ENCODE data around the gene PTPRF.

PTPRF gene

DNA sequence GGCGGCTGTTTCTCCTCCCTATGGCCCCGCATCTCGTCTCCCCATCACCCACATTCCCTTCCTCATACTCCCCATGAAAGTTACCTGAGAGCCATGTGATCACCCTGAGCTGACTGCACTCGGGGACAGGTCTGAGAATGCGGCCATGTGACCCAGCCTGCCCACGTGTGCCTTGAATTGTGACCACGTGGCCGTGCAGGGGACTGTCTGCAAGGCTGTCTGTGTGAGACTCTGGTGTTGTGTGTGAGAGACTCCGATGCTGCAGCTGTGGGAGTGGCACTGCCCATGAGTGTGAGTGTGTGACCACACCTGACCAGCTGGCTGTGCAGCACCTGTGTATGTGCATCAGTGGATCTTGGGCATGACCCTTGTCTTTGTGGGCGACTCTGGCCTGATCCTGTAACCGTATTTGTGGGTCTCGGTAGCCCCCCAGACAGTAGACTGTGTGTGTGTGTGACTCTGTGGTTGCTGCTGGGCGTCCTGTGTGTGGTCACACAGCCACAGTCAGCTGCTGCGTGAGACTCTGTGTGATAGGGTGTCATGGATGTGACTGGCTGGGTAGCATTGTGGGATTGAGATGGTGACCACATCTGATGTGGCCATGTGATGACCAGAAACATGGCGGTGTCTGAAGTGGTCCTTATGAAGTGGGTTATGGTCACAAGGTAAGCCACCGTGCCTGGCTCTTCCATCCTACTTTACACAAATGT is 62.4 kb downstream of the PTPRF start:
- Histone ChIP-seq H3K4me3 (ENCODE audit: low read depth, low read length) (no peak overlapping the region), H3K36me3 (replicated peaks) (peaks cover 34% of the 10 kb centered on the region), H3K27ac (no peak overlapping the region), H3K27me3 (replicated peaks) (no peaks in the 10 kb centered on the region)
- no peak for DNase-seq
- in situ Hi-C loops (cut with HindIII; ENCODE audit: low pct_ligation_motif_present, low sequenced_read_pairs): no loop called here
- TF ChIP-seq CTCF (IDR thresholded peaks at IDR 0.05; ENCODE audit: low read depth, low read length, missing control alignments): no peak

DNA sequence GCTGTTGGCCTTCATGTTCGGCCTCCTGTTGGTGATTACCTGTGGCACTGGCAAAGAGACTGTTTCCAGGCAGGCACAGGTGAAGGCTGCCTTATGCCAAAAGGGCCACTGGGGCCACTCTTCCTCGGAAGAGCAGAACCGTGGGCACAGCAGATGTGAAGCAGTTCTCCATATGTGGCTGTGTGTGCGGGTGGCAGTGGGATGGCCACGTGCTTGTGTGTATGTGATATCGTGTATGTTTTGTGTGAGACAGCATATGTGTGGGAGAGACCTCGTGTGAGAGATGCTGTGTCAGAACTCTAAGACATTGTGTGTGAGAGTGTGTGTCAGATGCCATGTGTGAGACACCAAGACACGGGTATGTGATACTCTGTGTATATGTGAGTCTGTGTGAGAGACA is 65.9 kb downstream of the PTPRF start:
- Histone ChIP-seq H3K27ac (no peak overlapping the region), H3K36me3 (replicated peaks) (peaks cover 33% of the 10 kb centered on the region), H3K27me3 (replicated peaks) (no peaks in the 10 kb centered on the region), H3K4me3 (ENCODE audit: low read depth, low read length) (no peak overlapping the region)
- no peak for DNase-seq
- in situ Hi-C loops (cut with HindIII; ENCODE audit: low pct_ligation_motif_present, low sequenced_read_pairs): no loop called here
- TF ChIP-seq CTCF (IDR thresholded peaks at IDR 0.05; ENCODE audit: low read depth, low read length, missing control alignments): no peak

- no peak for TF ChIP-seq CTCF (IDR thresholded peaks at IDR 0.05; ENCODE audit: low read depth, low read length, missing control alignments)
- in situ Hi-C loops (cut with HindIII; ENCODE audit: low pct_ligation_motif_present, low sequenced_read_pairs): no loop called here
- no peak overlapping the region for H3K4me3 ChIP-seq (ENCODE audit: low read depth, low read length)
- DNase-seq: no peak
- no peaks in the 10 kb centered on the region for H3K27me3 ChIP-seq (replicated peaks)
- no peak overlapping the region for H3K27ac ChIP-seq
- peaks cover 30% of the 10 kb centered on the region for H3K36me3 ChIP-seq (replicated peaks)
Observed at GRCh38 chr1:43597028-43597427, 66.3 kb downstream of the PTPRF start.

GRCh38 chr1:43597721-43598120 is 67.0 kb downstream of the PTPRF start:
- no peak overlapping the region for H3K4me3 ChIP-seq (ENCODE audit: low read depth, low read length)
- in situ Hi-C loops (cut with HindIII; ENCODE audit: low pct_ligation_motif_present, low sequenced_read_pairs): no loop called here
- H3K36me3 ChIP-seq (replicated peaks): peaks cover 24% of the 10 kb centered on the region
- DNase-seq: no peak
- no peaks in the 10 kb centered on the region for H3K27me3 ChIP-seq (replicated peaks)
- H3K27ac ChIP-seq: no peak overlapping the region
- no peak for TF ChIP-seq CTCF (IDR thresholded peaks at IDR 0.05; ENCODE audit: low read depth, low read length, missing control alignments)

- H3K4me3 ChIP-seq (ENCODE audit: low read depth, low read length): no peak overlapping the region
- H3K27me3 ChIP-seq (replicated peaks): no peaks in the 10 kb centered on the region
- H3K36me3 ChIP-seq (replicated peaks): peaks cover 19% of the 10 kb centered on the region
- no peak for TF ChIP-seq CTCF (IDR thresholded peaks at IDR 0.05; ENCODE audit: low read depth, low read length, missing control alignments)
- DNase-seq: no peak
- in situ Hi-C loops (cut with HindIII; ENCODE audit: low pct_ligation_motif_present, low sequenced_read_pairs): no loop called here
- no peak overlapping the region for H3K27ac ChIP-seq
Observed at GRCh38 chr1:43598622-43599021, 67.9 kb downstream of the PTPRF start.

Measured in brain microvascular endothelial cell (primary cell).